Hepatocyte (in vitro differentiated cells): ENCODE data around the gene NEXN. TPM values are rescaled to one million over a fixed set of nuclear protein-coding genes. Genes with fewer than 3 reads are reported as not detected.

Experiments used
- DNase-seq: peaks from one replicate; pipeline ENCODE4 v3.0.0-alpha.2; 2016; ENCODE audit warnings: low spot score
- H2AFZ ChIP-seq: fragments of 200-600 bp; sonication (generic); 2 replicates; pipeline ENCODE4 v1.6.0; 2016; ENCODE audit warnings: antibody characterized with exemption, mild to moderate bottlenecking
- H3K27ac ChIP-seq: fragments of 200-600 bp; sonication (generic); 2 replicates; pipeline ENCODE4 v1.5.1; 2016; ENCODE audit warnings: mild to moderate bottlenecking
- H3K27me3 ChIP-seq: fragments of 200-600 bp; sonication (generic); 2 replicates; pipeline ENCODE4 v1.6.1; 2016
- H3K36me3 ChIP-seq: fragments of 200-600 bp; sonication (generic); replicated peaks from 2 replicates; pipeline ENCODE4 v1.5.1; 2016; ENCODE audit warnings: low read depth; ENCODE audit not compliant: insufficient read depth
- H3K4me1 ChIP-seq: fragments of 200-600 bp; sonication (generic); 2 replicates; pipeline ENCODE4 v1.5.1; 2016; ENCODE audit warnings: mild to moderate bottlenecking, moderate library complexity; ENCODE audit not compliant: insufficient read depth
- H3K4me2 ChIP-seq: fragments of 200-600 bp; sonication (generic); 2 replicates; pipeline ENCODE4 v1.6.0; 2016
- H3K4me3 ChIP-seq: fragments of 200-600 bp; sonication (generic); 2 replicates; pipeline ENCODE4 v1.5.1; 2016; ENCODE audit warnings: mild to moderate bottlenecking
- H3K79me2 ChIP-seq: fragments of 200-600 bp; sonication (generic); 2 replicates; pipeline ENCODE4 v1.6.0; 2017; ENCODE audit warnings: mild to moderate bottlenecking
- H3K9me2 ChIP-seq: fragments of 200-600 bp; sonication (generic); replicated peaks from 2 replicates; pipeline ENCODE4 v1.6.0; 2017; ENCODE audit warnings: mild to moderate bottlenecking; ENCODE audit not compliant: insufficient read depth
- H3K9me3 ChIP-seq: fragments of 200-600 bp; sonication (generic); 2 replicates; pipeline ENCODE4 v1.5.1; 2016; ENCODE audit warnings: low read depth, mild to moderate bottlenecking
- H4K20me1 ChIP-seq: fragments of 200-600 bp; sonication (generic); 2 replicates; pipeline ENCODE4 v1.6.0; 2016; ENCODE audit warnings: mild to moderate bottlenecking; ENCODE audit not compliant: insufficient read depth, poor library complexity, severe bottlenecking
- EZH2 ChIP-seq: fragments of 200-600 bp; sonication (generic); IDR thresholded peaks from 2 replicates; pipeline ENCODE4 v1.6.1; 2016; ENCODE audit warnings: antibody characterized with exemption, mild to moderate bottlenecking, borderline replicate concordance
- EZH2phosphoT487 ChIP-seq: fragments of 200-600 bp; sonication (generic); IDR thresholded peaks from one replicate; pipeline ENCODE4 v1.6.1; 2018; ENCODE audit warnings: antibody characterized with exemption, mild to moderate bottlenecking, low read depth, moderate library complexity; ENCODE audit not compliant: unreplicated experiment, severe bottlenecking
- WGBS: methylation state at CpG from one replicate; pipeline ENCODE4 v1.1.6; 2016; ENCODE audit warnings: low lambda C conversion rate; ENCODE audit errors: missing lambda C conversion rate; 5-methylcytosine and 5-hydroxymethylcytosine counted together
- polyA plus RNA-seq: library from polyadenylated mRNA; unstranded; fragments of >200 nt; fragmentation: Nextera tagmentation; extraction: Ambion mirVana; gene quantifications from 2 replicates; pipeline ENCODE4 v1.2.1, GENCODE V29; 2016
- total RNA-seq: library from RNA; depleted of rRNA; stranded (reverse); fragments of >200 nt; gene quantifications from 2 replicates; pipeline ENCODE4 v1.2.3, GENCODE V29; 2014
- TF ChIP-seq, protein P1 (sequence below): fragments of 200-600 bp; sonication (generic); IDR thresholded peaks from 2 replicates; pipeline ENCODE4 v1.5.1; 2016; ENCODE audit warnings: antibody characterized with exemption, mild to moderate bottlenecking; ENCODE audit not compliant: poor library complexity

Gene NEXN
- total and polyA plus RNA-seq, 2 experiments from 2014 or later: 5.1 to 11.5 TPM

DNA sequence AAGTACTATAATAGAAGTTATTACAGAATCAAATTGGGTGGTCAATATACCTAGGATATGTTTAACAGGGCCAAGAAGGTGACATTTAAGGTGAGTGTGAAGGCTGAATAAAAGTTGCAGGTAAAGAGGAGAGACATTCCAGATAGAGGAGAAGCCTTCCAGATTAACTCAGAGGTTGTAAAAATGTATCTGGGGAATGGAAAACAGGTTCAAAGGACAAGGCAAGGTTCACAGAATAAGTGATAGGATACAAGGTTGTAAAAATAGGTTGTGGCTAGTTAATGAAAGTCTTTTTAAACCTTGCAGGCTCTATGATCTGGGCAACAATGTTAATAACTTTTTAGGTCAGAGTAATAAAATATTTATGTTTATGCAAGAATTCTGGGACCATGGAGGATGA lies 50.2 kb downstream of the NEXN start:
- H3K79me2 ChIP-seq: no peaks in the 10 kb centered on the region
- no peak overlapping the region for H3K4me3 ChIP-seq
- H3K9me2 ChIP-seq: no peaks in the 10 kb centered on the region
- H3K4me2 ChIP-seq: no peak overlapping the region
- H3K27me3 ChIP-seq: no peaks in the 10 kb centered on the region
- peak; percentile 8 for DNase-seq
- H3K36me3 ChIP-seq: no peaks in the 10 kb centered on the region
- no peak for TF ChIP-seq EZH2
- TF ChIP-seq, protein P1, sequence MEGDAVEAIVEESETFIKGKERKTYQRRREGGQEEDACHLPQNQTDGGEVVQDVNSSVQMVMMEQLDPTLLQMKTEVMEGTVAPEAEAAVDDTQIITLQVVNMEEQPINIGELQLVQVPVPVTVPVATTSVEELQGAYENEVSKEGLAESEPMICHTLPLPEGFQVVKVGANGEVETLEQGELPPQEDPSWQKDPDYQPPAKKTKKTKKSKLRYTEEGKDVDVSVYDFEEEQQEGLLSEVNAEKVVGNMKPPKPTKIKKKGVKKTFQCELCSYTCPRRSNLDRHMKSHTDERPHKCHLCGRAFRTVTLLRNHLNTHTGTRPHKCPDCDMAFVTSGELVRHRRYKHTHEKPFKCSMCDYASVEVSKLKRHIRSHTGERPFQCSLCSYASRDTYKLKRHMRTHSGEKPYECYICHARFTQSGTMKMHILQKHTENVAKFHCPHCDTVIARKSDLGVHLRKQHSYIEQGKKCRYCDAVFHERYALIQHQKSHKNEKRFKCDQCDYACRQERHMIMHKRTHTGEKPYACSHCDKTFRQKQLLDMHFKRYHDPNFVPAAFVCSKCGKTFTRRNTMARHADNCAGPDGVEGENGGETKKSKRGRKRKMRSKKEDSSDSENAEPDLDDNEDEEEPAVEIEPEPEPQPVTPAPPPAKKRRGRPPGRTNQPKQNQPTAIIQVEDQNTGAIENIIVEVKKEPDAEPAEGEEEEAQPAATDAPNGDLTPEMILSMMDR: no peak
- no peak for TF ChIP-seq EZH2phosphoT487
- no peaks in the 10 kb centered on the region for H3K9me3 ChIP-seq
- no peak overlapping the region for H3K27ac ChIP-seq
- no peak overlapping the region for H2AFZ ChIP-seq
- no peaks in the 10 kb centered on the region for H4K20me1 ChIP-seq
- no peaks in the 10 kb centered on the region for H3K4me1 ChIP-seq

DNA sequence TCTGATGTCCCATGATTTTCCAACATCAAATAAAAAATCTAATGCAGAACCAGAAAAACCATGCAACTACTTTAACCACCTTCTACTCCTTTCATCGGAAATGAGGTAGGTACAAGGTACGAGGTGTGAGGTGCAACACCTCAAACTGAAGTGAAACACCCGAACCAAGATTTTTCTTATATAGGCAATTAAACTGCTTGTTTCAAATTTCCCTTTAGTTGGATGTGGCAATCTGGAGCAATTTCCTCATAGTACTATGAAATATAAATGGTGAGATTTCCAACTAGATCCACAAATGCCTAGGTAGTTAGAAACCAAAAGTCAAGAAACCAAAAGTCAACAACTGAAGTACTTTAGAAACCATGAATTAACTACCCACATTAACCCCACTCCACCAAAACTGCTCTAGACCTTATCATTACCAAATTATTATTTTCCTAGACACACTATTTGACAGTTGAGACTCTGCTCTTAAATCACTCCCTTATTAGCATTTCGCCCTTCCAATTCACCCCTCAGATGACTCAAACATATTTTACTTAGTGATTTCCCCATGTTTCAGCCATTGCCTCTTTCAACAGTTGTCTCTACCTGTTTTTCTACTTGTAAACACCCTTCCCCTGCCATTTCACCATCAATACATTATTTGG lies 52.6 kb downstream of the NEXN start:
- no peaks in the 10 kb centered on the region for H3K4me1 ChIP-seq
- H2AFZ ChIP-seq: no peak overlapping the region
- no peaks in the 10 kb centered on the region for H3K36me3 ChIP-seq
- no peak for DNase-seq
- H3K79me2 ChIP-seq: no peaks in the 10 kb centered on the region
- H3K9me2 ChIP-seq: no peaks in the 10 kb centered on the region
- H3K9me3 ChIP-seq: no peaks in the 10 kb centered on the region
- no peaks in the 10 kb centered on the region for H3K27me3 ChIP-seq
- 96% methylated on average over 4 of the region's 4 CpGs for WGBS
- H3K4me2 ChIP-seq: no peak overlapping the region
- H3K4me3 ChIP-seq: no peak overlapping the region
- no peak overlapping the region for H3K27ac ChIP-seq
- H4K20me1 ChIP-seq: no peaks in the 10 kb centered on the region
- TF ChIP-seq EZH2phosphoT487: no peak
- TF ChIP-seq, protein P1: no peak
- no peak for TF ChIP-seq EZH2

DNA sequence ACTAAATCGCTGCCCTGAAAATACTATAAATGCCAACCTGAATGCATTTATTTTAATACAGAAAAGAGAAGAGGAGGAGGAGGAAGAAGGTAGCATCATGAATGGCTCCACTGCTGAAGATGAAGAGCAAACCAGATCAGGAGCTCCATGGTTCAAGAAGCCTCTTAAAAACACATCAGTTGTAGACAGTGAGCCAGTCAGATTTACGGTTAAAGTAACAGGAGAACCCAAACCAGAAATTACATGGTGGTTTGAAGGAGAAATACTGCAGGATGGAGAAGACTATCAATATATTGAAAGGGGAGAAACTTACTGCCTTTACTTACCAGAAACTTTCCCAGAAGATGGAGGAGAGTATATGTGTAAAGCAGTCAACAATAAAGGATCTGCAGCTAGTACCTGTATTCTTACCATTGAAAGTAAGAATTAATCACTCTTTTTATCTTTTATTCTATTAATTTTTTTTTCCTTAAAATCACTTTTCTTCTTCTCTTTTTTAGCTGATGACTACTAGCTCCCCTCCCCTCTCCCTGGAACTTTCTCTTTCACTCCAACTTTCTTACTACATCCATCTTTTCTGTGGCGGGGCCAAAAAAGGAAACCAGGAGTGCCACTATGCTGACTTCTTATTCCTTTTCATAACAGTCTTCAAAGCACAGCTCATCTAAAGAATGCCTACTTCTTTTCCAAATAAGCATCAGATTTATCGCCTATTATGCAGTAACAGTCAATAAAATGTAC lies 54.1 kb downstream of the NEXN start:
- H3K9me3 ChIP-seq: no peaks in the 10 kb centered on the region
- H3K4me2 ChIP-seq: no peak overlapping the region
- H3K27ac ChIP-seq: no peak overlapping the region
- H4K20me1 ChIP-seq: peaks cover under 1% of the 10 kb centered on the region
- no peak overlapping the region for H2AFZ ChIP-seq
- no peaks in the 10 kb centered on the region for H3K9me2 ChIP-seq
- H3K79me2 ChIP-seq: no peaks in the 10 kb centered on the region
- no peaks in the 10 kb centered on the region for H3K27me3 ChIP-seq
- no peak overlapping the region for H3K4me3 ChIP-seq
- no peak for DNase-seq
- no peaks in the 10 kb centered on the region for H3K36me3 ChIP-seq
- 99% methylated on average over 4 of the region's 4 CpGs for WGBS
- H3K4me1 ChIP-seq: no peaks in the 10 kb centered on the region
- TF ChIP-seq, protein P1: no peak
- TF ChIP-seq EZH2: no peak
